Stimulated activated CD4-positive, alpha-beta T cell treated with anti-CD3 and anti-CD28 coated beads, Interleukin-2, amount 100 ng/mL, for 4 hours (primary cell): ENCODE results near the gene ABCC6.
"Not testable (repeated sequence)": the region's sequence is repeated elsewhere in the genome, so short reads cannot be mapped to it uniquely, and the experiment has no call there.

Source experiments
- DNase-seq: peaks from one replicate; pipeline ENCODE4 v3.0.0-alpha.2; 2020; ENCODE audit warnings: low read depth

Gene ABCC6

GRCh38 chr16:16190546-16190945 is 32.7 kb downstream of the ABCC6 start:
- DNase-seq = no peak

DNA sequence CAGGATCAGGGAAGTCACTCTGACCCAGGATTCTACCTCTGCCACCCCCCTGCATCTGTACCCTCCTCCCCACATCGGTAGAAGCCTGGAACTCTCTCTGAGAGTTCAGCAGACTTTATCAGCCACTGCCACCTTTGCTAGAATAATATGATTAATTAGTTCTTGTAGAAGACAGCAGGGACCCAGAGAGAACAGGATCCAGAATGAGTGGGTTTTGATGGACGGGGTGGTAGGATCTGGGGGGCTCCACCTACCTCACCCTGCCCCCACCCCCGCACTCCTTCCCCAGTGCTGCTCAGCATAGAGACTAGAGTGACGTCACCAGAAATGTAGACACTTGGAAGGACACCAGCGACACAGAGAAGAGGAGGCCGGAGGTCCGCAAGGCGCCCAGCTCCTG is 33.5 kb downstream of the ABCC6 start:
- DNase-seq = no peak

- DNase-seq = no peak
Measured at GRCh38 chr16:16188827-16189226, 34.5 kb downstream of the ABCC6 start.

- no peak for DNase-seq
Measured at GRCh38 chr16:16186820-16187219, 36.5 kb downstream of the ABCC6 start.

- DNase-seq = no peak
Measured at GRCh38 chr16:16185095-16185494, 38.2 kb downstream of the ABCC6 start.

GRCh38 chr16:16184594-16184993 is 38.7 kb downstream of the ABCC6 start:
- DNase-seq = no peak

GRCh38 chr16:16183562-16183961 is 39.7 kb downstream of the ABCC6 start:
- no peak for DNase-seq

- no peak for DNase-seq
Measured at GRCh38 chr16:16182918-16183317, 40.4 kb downstream of the ABCC6 start.

DNA sequence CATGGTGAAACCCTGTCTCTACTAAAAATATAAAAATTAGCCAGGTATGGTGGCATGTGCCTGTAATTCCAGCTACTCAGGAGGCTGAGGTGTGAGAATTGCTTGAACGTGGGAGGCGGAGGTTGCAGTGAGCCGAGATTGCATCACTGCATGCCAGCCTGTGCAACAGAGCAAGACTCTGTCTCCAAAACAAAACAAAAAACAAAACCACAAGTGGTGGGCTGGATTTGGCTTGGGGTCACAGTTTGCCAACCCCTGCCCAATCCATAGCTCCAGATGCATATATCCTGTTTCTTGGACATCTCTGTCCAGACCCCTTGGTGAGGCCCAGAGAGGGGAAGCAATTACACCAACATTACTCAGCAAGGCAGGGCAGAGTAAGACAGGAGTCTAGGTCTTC is 41.5 kb downstream of the ABCC6 start:
- DNase-seq = not testable (repeated sequence)

- DNase-seq = no peak
Measured at GRCh38 chr16:16178455-16179162, 44.7 kb downstream of the ABCC6 start.

GRCh38 chr16:16176328-16176727 is 47.0 kb downstream of the ABCC6 start:
- DNase-seq = no peak

DNA sequence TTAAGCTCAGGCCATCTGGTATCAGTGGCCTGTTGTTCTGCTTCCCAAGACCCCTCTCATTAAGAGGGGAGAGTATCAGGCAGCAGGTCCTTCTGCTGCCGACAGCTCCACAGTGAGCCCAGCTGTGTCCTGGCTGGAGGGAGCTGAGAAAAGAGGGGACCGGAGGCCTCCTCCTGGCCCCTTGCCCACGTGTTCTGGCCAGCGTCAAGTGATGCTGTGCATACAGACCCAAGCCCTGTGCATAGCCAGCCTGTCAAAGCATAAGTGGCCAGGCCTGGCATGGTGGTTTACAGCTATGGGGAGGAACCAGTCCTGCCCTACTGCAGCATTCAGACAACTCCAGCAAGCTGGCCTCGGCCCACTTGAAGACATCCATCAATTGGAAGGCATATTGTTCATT is 48.0 kb downstream of the ABCC6 start:
- no peak for DNase-seq

GRCh38 chr16:16172991-16173390 is 50.3 kb downstream of the ABCC6 start:
- DNase-seq = no peak

DNA sequence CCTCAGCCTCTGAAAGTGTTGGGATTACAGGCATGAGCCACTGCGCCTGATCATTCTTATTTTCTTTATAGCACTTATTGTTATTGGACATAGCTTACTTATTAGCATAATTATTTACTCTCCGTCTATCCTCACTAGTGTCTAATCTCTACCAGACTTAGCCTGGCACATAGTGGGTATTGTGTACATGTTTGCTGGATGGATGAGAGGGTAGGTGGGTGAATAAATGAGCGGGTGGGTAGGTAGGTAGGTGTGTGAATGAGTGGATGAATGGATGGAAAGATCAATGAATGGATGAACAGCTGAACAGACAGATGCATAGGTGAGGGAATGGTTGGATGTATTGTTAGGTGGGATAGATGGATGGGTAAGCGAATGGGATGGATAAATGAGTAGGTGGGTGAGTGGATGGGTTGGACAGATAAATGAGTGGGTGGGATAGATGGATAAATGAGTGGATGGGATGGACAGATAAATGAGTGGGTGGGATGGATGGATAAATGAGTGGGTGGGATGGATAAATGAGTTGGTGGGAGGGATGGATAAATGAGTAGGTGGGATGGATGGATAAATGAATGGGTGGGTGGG is 51.9 kb downstream of the ABCC6 start:
- DNase-seq = no peak

- no peak for DNase-seq
Measured at GRCh38 chr16:16169615-16170014, 53.7 kb downstream of the ABCC6 start.

GRCh38 chr16:16168431-16168830 is 54.9 kb downstream of the ABCC6 start:
- no peak for DNase-seq

GRCh38 chr16:16167927-16168326 is 55.4 kb downstream of the ABCC6 start:
- no peak for DNase-seq

- DNase-seq = no peak
Measured at GRCh38 chr16:16166949-16167348, 56.3 kb downstream of the ABCC6 start.

GRCh38 chr16:16166085-16166484 is 57.2 kb downstream of the ABCC6 start:
- DNase-seq = no peak

DNA sequence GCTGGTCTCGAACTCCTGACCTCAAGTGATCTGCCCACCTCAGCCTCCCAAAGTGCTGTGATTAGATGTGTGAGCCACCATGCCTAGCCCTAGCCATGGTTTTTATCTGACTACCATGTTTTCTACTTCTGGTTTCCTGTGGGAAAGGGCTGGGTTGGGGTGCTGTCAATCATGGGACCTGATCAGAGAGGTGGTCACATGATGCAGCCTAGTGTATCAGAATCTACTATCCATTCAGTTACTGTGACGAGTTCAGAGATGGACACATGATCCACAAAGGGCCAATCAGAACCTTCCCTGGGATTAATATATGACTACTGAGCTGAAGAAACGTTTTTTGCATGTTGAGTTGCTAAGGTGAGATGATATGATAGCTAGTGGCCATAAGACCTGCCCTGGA is 59.1 kb downstream of the ABCC6 start:
- DNase-seq = no peak

GRCh38 chr16:16163571-16163970 is 59.7 kb downstream of the ABCC6 start:
- DNase-seq = no peak

GRCh38 chr16:16163109-16163508 is 60.2 kb downstream of the ABCC6 start:
- DNase-seq = no peak

- DNase-seq = no peak
Measured at GRCh38 chr16:16162591-16162990, 60.7 kb downstream of the ABCC6 start.

DNA sequence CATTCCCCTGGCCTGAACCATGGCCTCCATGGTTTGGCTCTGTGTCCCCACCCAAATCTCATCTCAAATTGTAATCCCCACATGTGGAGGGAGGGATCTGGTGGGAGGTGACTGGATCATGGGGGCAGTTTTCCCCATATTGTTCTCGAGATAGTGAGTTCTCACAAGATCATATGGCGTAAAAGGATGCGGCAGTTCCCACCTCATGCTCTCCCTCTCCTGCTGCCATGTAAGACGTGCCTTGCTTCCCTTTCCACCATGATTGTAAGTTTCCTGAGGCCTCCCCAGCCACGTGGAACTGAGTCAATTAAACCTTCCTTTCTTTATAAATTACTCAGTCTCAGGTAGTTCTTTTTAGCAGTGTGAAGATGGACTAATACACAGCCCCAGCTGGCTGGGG is 61.5 kb downstream of the ABCC6 start:
- not testable (repeated sequence) for DNase-seq
